ENCODE data around the gene SDR42E2.

DNA sequence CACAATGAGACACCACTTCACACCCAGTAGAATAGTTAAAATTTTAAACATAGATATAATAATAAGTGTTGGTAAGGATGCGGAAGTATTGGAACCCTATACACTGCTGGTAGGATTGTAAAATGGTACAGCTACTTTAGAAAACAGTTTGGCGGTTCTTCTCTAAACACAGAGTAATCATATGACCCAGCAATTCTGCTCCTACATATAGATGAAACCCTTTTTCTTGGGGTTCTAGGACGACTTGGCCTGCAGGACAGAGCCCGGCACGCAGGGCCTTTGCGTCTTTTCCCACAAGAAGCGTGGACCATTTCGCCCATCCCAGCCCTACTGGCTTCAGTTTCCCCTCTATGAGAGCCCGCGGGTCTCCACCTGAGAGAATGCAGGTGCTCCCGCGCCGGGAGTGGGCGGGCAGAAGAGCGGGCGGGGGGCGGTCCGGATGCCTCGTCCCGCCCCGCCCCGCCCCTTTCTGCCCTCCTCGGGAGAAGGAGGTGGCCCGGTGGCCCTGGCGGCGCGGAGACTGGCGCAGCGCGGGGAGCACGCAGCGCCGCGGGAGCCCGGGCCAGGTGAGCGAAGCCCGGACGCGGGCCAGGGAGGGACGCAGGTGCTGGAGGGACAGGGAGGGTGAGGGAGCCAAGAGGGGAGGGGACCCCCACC lies at the start of gene SDR42E2:
- TF ChIP-seq, protein P1, sequence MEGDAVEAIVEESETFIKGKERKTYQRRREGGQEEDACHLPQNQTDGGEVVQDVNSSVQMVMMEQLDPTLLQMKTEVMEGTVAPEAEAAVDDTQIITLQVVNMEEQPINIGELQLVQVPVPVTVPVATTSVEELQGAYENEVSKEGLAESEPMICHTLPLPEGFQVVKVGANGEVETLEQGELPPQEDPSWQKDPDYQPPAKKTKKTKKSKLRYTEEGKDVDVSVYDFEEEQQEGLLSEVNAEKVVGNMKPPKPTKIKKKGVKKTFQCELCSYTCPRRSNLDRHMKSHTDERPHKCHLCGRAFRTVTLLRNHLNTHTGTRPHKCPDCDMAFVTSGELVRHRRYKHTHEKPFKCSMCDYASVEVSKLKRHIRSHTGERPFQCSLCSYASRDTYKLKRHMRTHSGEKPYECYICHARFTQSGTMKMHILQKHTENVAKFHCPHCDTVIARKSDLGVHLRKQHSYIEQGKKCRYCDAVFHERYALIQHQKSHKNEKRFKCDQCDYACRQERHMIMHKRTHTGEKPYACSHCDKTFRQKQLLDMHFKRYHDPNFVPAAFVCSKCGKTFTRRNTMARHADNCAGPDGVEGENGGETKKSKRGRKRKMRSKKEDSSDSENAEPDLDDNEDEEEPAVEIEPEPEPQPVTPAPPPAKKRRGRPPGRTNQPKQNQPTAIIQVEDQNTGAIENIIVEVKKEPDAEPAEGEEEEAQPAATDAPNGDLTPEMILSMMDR (conservative IDR thresholded peaks at IDR 0.05; ENCODE audit: low read depth, low read length): no peak
- TF ChIP-seq EZH2 (IDR thresholded peaks at IDR 0.05; ENCODE audit: borderline replicate concordance, low read depth, low read length, poor library complexity, severe bottlenecking): no peak
